ENCODE results near the gene PLAAT2.

DNA sequence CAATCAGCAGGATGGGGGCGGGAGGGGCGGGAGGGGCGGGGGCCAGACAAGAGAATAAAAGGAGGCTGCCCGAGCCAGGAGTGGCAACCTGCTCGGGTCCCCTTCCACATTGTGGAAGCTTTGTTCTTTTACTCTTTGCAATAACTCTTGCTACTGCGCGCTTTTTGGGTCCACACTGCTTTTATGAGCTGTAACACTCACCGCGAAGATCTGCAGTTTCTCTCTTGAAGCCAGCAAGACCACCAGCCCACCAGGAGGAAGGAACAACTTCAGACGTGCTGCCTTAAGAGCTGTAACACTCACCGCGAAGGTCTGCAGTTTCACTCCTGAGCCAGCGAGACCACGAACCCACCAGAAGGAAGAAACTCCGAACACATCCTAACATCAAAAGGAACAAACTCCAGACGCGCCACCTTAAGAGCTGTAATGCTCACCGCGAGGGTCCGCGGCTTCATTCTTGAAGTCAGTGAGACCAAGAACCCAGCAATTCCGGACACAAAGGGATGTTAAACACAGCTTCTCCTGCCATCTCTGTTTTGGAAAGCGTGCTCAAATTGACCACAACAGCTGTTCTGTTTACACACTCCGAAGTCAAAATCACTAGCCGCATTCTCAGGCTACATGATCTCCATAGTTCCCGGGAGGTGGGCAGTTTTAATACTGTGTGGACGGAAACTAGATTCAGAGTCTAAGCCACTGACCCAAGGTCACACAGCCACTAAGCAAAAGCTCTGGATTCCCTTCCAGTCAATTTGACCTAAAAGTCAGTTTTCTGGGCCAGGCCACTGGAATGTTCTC lies 11.9 kb downstream of the PLAAT2 start:
- no peak for TF ChIP-seq YY1 (IDR thresholded peaks at IDR 0.05; ENCODE audit: insufficient read depth, insufficient read length)
- no peak for TF ChIP-seq SUZ12 (IDR thresholded peaks at IDR 0.05; ENCODE audit: extremely low read depth, insufficient read depth, insufficient read length)
- no peak for TF ChIP-seq ZNF274 (IDR thresholded peaks at IDR 0.05; ENCODE audit: low read depth, low read length)

Data from NT2/D1 (cell line).